ENCODE measurements around the gene THAP12.
"Not testable (repeated sequence)": the region's sequence is repeated elsewhere in the genome, so short reads cannot be mapped to it uniquely, and the experiment has no call there.

Gene THAP12

GRCh38 chr11:76327202-76327601 lies 53.7 kb downstream of the THAP12 start:
- Histone ChIP-seq H3K4me1 (ENCODE audit: control insufficient read depth, insufficient read depth, low read length) (no peaks in the 10 kb centered on the region), H3K9ac (ENCODE audit: low read length in 2 of 2) (no peak overlapping the region), H3K27me3 (ENCODE audit: control insufficient read depth in 1 of 2, insufficient read depth in 2 of 2, low read length in 2 of 2) (peaks cover under 1 to 3% of the 10 kb centered on the region in 2 donors), H3K36me3 (ENCODE audit: control insufficient read depth in 2 of 2, insufficient read depth in 2 of 2, low read length in 2 of 2) (no peaks in the 10 kb centered on the region), H3K9me3 (ENCODE audit: control insufficient read depth in 2 of 2, low read length in 2 of 2) (no peaks in the 10 kb centered on the region), H3K27ac (ENCODE audit: low read length) (no peak overlapping the region), H3K4me3 (ENCODE audit: low read length in 2 of 2) (no peak overlapping the region)

GRCh38 chr11:76325185-76325584 lies 55.7 kb downstream of the THAP12 start:
- H3K4me3 ChIP-seq (ENCODE audit: low read length in 2 of 2) = no peak overlapping the region
- H3K27me3 ChIP-seq (ENCODE audit: control insufficient read depth in 1 of 2, insufficient read depth in 2 of 2, low read length in 2 of 2) = peaks cover 11 to 14% of the 10 kb centered on the region in 2 donors
- H3K4me1 ChIP-seq (ENCODE audit: control insufficient read depth, insufficient read depth, low read length) = peaks cover 5% of the 10 kb centered on the region
- H3K9ac ChIP-seq (ENCODE audit: low read length in 2 of 2) = no peak overlapping the region
- H3K27ac ChIP-seq (ENCODE audit: low read length) = no peak overlapping the region
- no peaks in the 10 kb centered on the region for H3K9me3 ChIP-seq (ENCODE audit: control insufficient read depth in 2 of 2, low read length in 2 of 2)
- H3K36me3 ChIP-seq (ENCODE audit: control insufficient read depth in 2 of 2, insufficient read depth in 2 of 2, low read length in 2 of 2) = no peaks in the 10 kb centered on the region

DNA sequence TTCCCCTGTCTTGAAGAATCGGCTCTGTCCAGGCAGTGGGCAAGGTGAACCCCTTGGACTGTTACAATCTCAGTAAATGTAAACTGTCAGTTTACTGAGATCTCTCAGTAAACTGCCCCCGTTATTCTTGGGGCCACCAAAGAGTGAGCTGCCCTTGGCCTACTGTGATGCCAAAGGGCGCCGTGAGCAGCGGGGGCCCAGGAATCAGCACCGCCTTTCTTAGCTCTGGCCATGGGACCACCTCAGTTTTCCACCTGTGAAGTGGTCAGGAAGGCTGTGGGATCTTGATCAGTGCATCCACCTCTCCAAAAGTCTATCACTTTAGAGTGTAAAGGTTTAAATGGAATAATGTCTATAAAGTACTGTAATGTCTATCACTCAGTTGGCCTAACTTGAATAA lies 57.1 kb downstream of the THAP12 start:
- H3K9ac ChIP-seq (ENCODE audit: low read length in 2 of 2) = no peak overlapping the region
- no peak overlapping the region for H3K27ac ChIP-seq (ENCODE audit: low read length)
- H3K36me3 ChIP-seq (ENCODE audit: control insufficient read depth in 2 of 2, insufficient read depth in 2 of 2, low read length in 2 of 2) = no peaks in the 10 kb centered on the region
- peaks cover 17 to 19% of the 10 kb centered on the region in 2 donors for H3K27me3 ChIP-seq (ENCODE audit: control insufficient read depth in 1 of 2, insufficient read depth in 2 of 2, low read length in 2 of 2)
- H3K9me3 ChIP-seq (ENCODE audit: control insufficient read depth in 2 of 2, low read length in 2 of 2) = no peaks in the 10 kb centered on the region
- no peak overlapping the region for H3K4me3 ChIP-seq (ENCODE audit: low read length in 2 of 2)
- H3K4me1 ChIP-seq (ENCODE audit: control insufficient read depth, insufficient read depth, low read length) = peaks cover 5% of the 10 kb centered on the region

DNA sequence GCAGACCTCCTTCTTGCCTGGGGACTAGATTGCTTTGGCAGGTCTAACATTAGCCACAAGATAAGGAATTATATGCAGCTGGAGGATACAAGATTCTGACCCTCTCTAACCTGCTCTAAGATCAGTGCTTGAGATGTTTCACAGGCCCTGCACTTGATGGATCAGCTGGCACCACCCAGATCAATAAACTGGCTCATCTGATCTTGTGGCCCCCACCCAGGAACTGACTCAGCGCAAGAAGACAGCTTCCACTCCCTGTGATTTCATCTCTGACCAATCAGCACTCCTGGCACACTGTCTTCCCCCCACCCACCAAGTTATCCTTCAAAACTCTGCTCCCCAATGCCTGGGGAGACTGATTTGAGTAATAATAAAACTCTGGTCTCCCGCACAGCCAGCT lies 57.6 kb downstream of the THAP12 start:
- H3K9me3 ChIP-seq (ENCODE audit: control insufficient read depth in 2 of 2, low read length in 2 of 2); H3K4me3 ChIP-seq (ENCODE audit: low read length in 2 of 2); H3K27ac ChIP-seq (ENCODE audit: low read length); H3K9ac ChIP-seq (ENCODE audit: low read length in 2 of 2); H3K4me1 ChIP-seq (ENCODE audit: control insufficient read depth, insufficient read depth, low read length); H3K36me3 ChIP-seq (ENCODE audit: control insufficient read depth in 2 of 2, insufficient read depth in 2 of 2, low read length in 2 of 2): not testable (repeated sequence)
- peaks cover 17 to 19% of the 10 kb centered on the region in 2 donors for H3K27me3 ChIP-seq (ENCODE audit: control insufficient read depth in 1 of 2, insufficient read depth in 2 of 2, low read length in 2 of 2)

- H3K27ac ChIP-seq (ENCODE audit: low read length) = no peak overlapping the region
- peaks cover 8% of the 10 kb centered on the region for H3K4me1 ChIP-seq (ENCODE audit: control insufficient read depth, insufficient read depth, low read length)
- H3K36me3 ChIP-seq (ENCODE audit: control insufficient read depth in 2 of 2, insufficient read depth in 2 of 2, low read length in 2 of 2) = no peaks in the 10 kb centered on the region
- no peak overlapping the region for H3K9ac ChIP-seq (ENCODE audit: low read length in 2 of 2)
- H3K4me3 ChIP-seq (ENCODE audit: low read length in 2 of 2) = no peak overlapping the region
- peaks cover 17 to 19% of the 10 kb centered on the region in 2 donors for H3K27me3 ChIP-seq (ENCODE audit: control insufficient read depth in 1 of 2, insufficient read depth in 2 of 2, low read length in 2 of 2)
- H3K9me3 ChIP-seq (ENCODE audit: control insufficient read depth in 2 of 2, low read length in 2 of 2) = no peaks in the 10 kb centered on the region
Measured at GRCh38 chr11:76322942-76323341, 58.0 kb downstream of the THAP12 start.

DNA sequence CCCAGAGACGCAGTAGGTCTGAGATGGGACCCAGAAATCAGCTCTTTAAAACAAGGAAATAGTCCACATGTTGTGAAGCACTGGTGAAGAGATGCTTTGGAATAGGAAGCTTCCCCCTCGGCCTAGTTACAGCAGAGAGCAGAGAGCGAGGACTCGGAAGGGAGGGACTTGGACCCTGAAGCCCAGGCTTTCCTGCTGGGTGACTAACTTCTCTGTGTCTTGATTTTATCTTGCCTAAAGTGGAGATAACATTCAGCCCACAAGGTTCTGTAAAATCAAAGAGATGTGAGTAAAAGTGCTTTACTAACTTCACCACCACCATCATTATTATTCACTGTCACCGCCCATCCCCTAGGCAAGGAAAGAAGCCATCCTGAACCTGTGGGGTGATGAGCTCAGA lies 58.4 kb downstream of the THAP12 start:
- H3K27ac ChIP-seq (ENCODE audit: low read length) = no peak overlapping the region
- no peaks in the 10 kb centered on the region for H3K9me3 ChIP-seq (ENCODE audit: control insufficient read depth in 2 of 2, low read length in 2 of 2)
- H3K27me3 ChIP-seq (ENCODE audit: control insufficient read depth in 1 of 2, insufficient read depth in 2 of 2, low read length in 2 of 2) = peaks cover 17 to 19% of the 10 kb centered on the region in 2 donors
- H3K36me3 ChIP-seq (ENCODE audit: control insufficient read depth in 2 of 2, insufficient read depth in 2 of 2, low read length in 2 of 2) = no peaks in the 10 kb centered on the region
- no peak overlapping the region for H3K9ac ChIP-seq (ENCODE audit: low read length in 2 of 2)
- H3K4me1 ChIP-seq (ENCODE audit: control insufficient read depth, insufficient read depth, low read length) = peaks cover 8% of the 10 kb centered on the region
- no peak overlapping the region for H3K4me3 ChIP-seq (ENCODE audit: low read length in 2 of 2)

DNA sequence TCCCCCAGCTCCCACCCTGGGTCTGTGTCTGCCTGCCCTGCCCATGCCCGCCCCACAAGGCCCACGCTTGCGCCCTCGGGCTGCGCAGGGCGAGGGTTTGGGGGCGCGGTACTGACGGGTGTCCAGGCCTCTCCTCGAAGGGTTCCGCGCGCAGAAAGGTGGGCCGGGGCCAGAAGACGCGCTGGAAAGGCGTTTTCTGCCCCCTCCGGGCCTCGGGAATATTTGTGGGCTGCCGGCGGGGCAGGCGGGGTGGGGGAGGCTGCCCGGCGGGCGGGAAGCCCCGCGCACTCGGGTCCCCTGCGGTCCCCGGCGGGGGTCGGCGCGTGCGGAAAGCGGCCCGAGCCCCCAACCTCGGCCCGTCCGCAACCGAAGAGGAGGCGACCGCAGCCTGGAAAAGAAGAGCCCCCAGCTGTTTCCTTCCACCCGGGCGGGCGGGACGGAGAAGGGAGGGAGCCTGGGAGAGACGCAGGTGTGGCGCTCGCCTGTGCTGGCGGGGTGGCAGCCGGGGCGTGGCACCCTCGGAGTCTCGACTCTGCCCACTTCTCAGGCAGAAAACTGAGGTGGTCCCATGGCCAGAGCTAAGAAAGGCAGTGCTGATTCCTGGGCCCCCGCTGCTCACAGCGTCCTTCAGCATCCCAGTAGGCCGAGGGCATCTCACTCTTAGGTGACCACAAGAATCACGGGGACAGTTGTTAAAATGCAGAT lies 59.0 kb downstream of the THAP12 start:
- peaks cover 8% of the 10 kb centered on the region for H3K4me1 ChIP-seq (ENCODE audit: control insufficient read depth, insufficient read depth, low read length)
- no peak overlapping the region for H3K9ac ChIP-seq (ENCODE audit: low read length in 2 of 2)
- H3K9me3 ChIP-seq (ENCODE audit: control insufficient read depth in 2 of 2, low read length in 2 of 2) = no peaks in the 10 kb centered on the region
- H3K4me3 ChIP-seq (ENCODE audit: low read length in 2 of 2) = no peak overlapping the region
- H3K27me3 ChIP-seq (ENCODE audit: control insufficient read depth in 1 of 2, insufficient read depth in 2 of 2, low read length in 2 of 2) = peaks cover 17 to 19% of the 10 kb centered on the region in 2 donors
- H3K36me3 ChIP-seq (ENCODE audit: control insufficient read depth in 2 of 2, insufficient read depth in 2 of 2, low read length in 2 of 2) = no peaks in the 10 kb centered on the region
- no peak overlapping the region for H3K27ac ChIP-seq (ENCODE audit: low read length)

- H3K4me1 ChIP-seq (ENCODE audit: control insufficient read depth, insufficient read depth, low read length) = peaks cover 8% of the 10 kb centered on the region
- no peaks in the 10 kb centered on the region for H3K9me3 ChIP-seq (ENCODE audit: control insufficient read depth in 2 of 2, low read length in 2 of 2)
- peaks cover 17 to 19% of the 10 kb centered on the region in 2 donors for H3K27me3 ChIP-seq (ENCODE audit: control insufficient read depth in 1 of 2, insufficient read depth in 2 of 2, low read length in 2 of 2)
- H3K9ac ChIP-seq (ENCODE audit: low read length in 2 of 2) = no peak overlapping the region
- no peak overlapping the region for H3K4me3 ChIP-seq (ENCODE audit: low read length in 2 of 2)
- no peaks in the 10 kb centered on the region for H3K36me3 ChIP-seq (ENCODE audit: control insufficient read depth in 2 of 2, insufficient read depth in 2 of 2, low read length in 2 of 2)
- H3K27ac ChIP-seq (ENCODE audit: low read length) = no peak overlapping the region
Measured at GRCh38 chr11:76321340-76321739, 59.6 kb downstream of the THAP12 start.

DNA sequence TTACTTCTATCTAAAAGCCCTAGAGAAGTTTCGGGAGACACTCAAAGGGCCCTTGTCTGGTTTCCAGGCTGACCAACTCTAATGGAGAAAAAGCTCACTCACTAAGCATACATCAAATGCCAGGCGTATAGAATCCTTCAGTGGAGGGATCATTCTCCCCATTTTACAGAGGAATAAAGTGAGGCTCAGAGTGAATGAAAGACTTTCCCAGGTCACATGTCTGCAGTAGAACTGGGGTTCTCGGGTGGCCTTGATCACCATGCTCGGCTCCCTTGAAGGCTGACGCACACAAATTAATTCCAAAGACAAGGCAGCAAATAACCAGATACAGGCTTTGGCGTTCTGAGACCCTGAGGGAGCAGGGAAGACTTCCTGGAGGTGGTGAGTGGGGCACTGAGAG lies 60.0 kb downstream of the THAP12 start:
- H3K9ac ChIP-seq (ENCODE audit: low read length in 2 of 2) = no peak overlapping the region
- no peak overlapping the region for H3K4me3 ChIP-seq (ENCODE audit: low read length in 2 of 2)
- H3K36me3 ChIP-seq (ENCODE audit: control insufficient read depth in 2 of 2, insufficient read depth in 2 of 2, low read length in 2 of 2) = no peaks in the 10 kb centered on the region
- H3K27ac ChIP-seq (ENCODE audit: low read length) = no peak overlapping the region
- H3K27me3 ChIP-seq (ENCODE audit: control insufficient read depth in 1 of 2, insufficient read depth in 2 of 2, low read length in 2 of 2) = peaks cover 17 to 19% of the 10 kb centered on the region in 2 donors
- peaks cover 8% of the 10 kb centered on the region for H3K4me1 ChIP-seq (ENCODE audit: control insufficient read depth, insufficient read depth, low read length)
- no peaks in the 10 kb centered on the region for H3K9me3 ChIP-seq (ENCODE audit: control insufficient read depth in 2 of 2, low read length in 2 of 2)

GRCh38 chr11:76319798-76320197 lies 61.1 kb downstream of the THAP12 start:
- not testable (repeated sequence) for H3K4me1 ChIP-seq (ENCODE audit: control insufficient read depth, insufficient read depth, low read length); H3K4me3 ChIP-seq (ENCODE audit: low read length in 2 of 2); H3K36me3 ChIP-seq (ENCODE audit: control insufficient read depth in 2 of 2, insufficient read depth in 2 of 2, low read length in 2 of 2); H3K9ac ChIP-seq (ENCODE audit: low read length in 2 of 2); H3K9me3 ChIP-seq (ENCODE audit: control insufficient read depth in 2 of 2, low read length in 2 of 2); H3K27ac ChIP-seq (ENCODE audit: low read length)
- H3K27me3 ChIP-seq (ENCODE audit: control insufficient read depth in 1 of 2, insufficient read depth in 2 of 2, low read length in 2 of 2) = peaks cover 17 to 19% of the 10 kb centered on the region in 2 donors

- Histone ChIP-seq H3K9me3 (ENCODE audit: control insufficient read depth in 2 of 2, low read length in 2 of 2) (no peaks in the 10 kb centered on the region), H3K36me3 (ENCODE audit: control insufficient read depth in 2 of 2, insufficient read depth in 2 of 2, low read length in 2 of 2) (no peaks in the 10 kb centered on the region), H3K4me3 (ENCODE audit: low read length in 2 of 2) (no peak overlapping the region), H3K27ac (ENCODE audit: low read length) (no peak overlapping the region), H3K4me1 (ENCODE audit: control insufficient read depth, insufficient read depth, low read length) (peaks cover 8% of the 10 kb centered on the region), H3K9ac (ENCODE audit: low read length in 2 of 2) (no peak overlapping the region), H3K27me3 (ENCODE audit: control insufficient read depth in 1 of 2, insufficient read depth in 2 of 2, low read length in 2 of 2) (peaks cover 17 to 19% of the 10 kb centered on the region in 2 donors)
Measured at GRCh38 chr11:76318744-76319384, 62.1 kb downstream of the THAP12 start.
